ENCODE results near the gene HTT.

DNA sequence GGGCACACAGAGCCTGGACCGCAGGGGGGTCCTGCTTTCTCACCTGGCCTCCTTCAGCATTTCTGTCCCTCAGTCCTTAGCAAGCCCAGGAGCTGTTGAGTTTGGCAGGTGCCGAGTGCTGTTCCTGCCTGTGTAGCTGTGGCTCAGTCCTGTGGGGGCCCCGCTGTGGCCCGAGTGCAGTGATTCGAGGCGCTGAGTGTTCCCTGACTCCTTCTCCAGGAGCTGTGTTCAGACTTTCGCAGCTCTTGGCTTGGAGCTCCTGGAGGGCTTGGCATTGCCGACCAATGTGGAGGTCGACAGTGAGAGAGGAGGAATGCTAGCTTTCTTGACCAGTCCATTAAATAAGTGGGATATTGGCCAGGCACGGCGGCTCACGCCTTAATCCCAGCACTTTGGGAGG is 124.4 kb downstream of the HTT start:
- TF ChIP-seq SMC3 (conservative IDR thresholded peaks at IDR 0.05; ENCODE audit: insufficient read depth, low read depth, low read length) (no peak), CTCF (IDR thresholded peaks at IDR 0.05 in 2 of 3, conservative IDR thresholded peaks at IDR 0.05 in 1 of 3; ENCODE audit: insufficient read depth in 2 of 3, low read depth in 1 of 3, low read length in 3 of 3) (no peak), NR2C2 (CRISPR knock-in tag; IDR thresholded peaks at IDR 0.05) (no peak), NR2C2 (tag; IDR thresholded peaks at IDR 0.05) (no peak), POLR2A (conservative IDR thresholded peaks at IDR 0.05) (no peak), ZBTB40 (IDR thresholded peaks at IDR 0.05) (no peak), ZBTB40 (CRISPR knock-in tag; IDR thresholded peaks at IDR 0.05) (no peak), MED1 (CRISPR knock-in tag; IDR thresholded peaks at IDR 0.05; ENCODE audit: borderline replicate concordance) (no peak), HMGXB4 (CRISPR knock-in tag; IDR thresholded peaks at IDR 0.05) (no peak), ZFP36 (IDR thresholded peaks at IDR 0.05; ENCODE audit: low read depth, low read length, partially characterized antibody) (no peak), RBM39 (optimal IDR thresholded peaks at IDR 0.05; ENCODE audit: low read depth, low read length) (no peak)
